Activated CD4-positive, alpha-beta T cell treated with anti-CD3 and anti-CD28 coated beads for 36 hours (primary cell): Measurements from ENCODE around the gene SLC6A12. TPM values are rescaled to one million over a fixed set of nuclear protein-coding genes. Genes with fewer than 3 reads are reported as not detected.
"Not testable (repeated sequence)": the region's sequence is repeated elsewhere in the genome, so short reads cannot be mapped to it uniquely, and the experiment has no call there.

Experiments
- ATAC-seq: fragments of 200-7000 bp; cut with Tn5 transposase; one replicate; pipeline ENCODE4 v1.10.0; 2021; ENCODE audit warnings: mild to moderate bottlenecking, moderate library complexity
- CTCF ChIA-PET: fragments of 350-600 bp; sonication (Branson Sonifier 250); formaldehyde crosslinking; loops from one replicate; lab custom pipeline; 2021; ENCODE audit warnings: antibody characterized with exemption; lab: Charles Lee
- POLR2A ChIA-PET: fragments of 350-600 bp; sonication (Branson Sonifier 250); formaldehyde crosslinking; loops from one replicate; lab custom pipeline; 2021; ENCODE audit warnings: antibody characterized with exemption, inconsistent platforms; lab: Charles Lee
- DNase-seq: peaks from one replicate; pipeline ENCODE4 v3.0.0-alpha.2; 2020
- H3K27ac Mint-ChIP-seq: one replicate; pipeline ENCODE4 v1.8.0; 2021; ENCODE audit warnings: mixed read lengths
- H3K27me3 Mint-ChIP-seq: one replicate; pipeline ENCODE4 v1.8.0; 2021; ENCODE audit warnings: mixed read lengths
- H3K36me3 Mint-ChIP-seq: one replicate; pipeline ENCODE4 v1.8.0; 2021; ENCODE audit warnings: low read depth, mixed read lengths
- H3K4me1 Mint-ChIP-seq: one replicate; pipeline ENCODE4 v1.8.0; 2021; ENCODE audit warnings: mixed read lengths
- H3K4me3 Mint-ChIP-seq: one replicate; pipeline ENCODE4 v1.8.0; 2021; ENCODE audit warnings: mild to moderate bottlenecking, moderate library complexity, mixed read lengths
- H3K9me3 Mint-ChIP-seq: one replicate; pipeline ENCODE4 v1.8.0; 2021; ENCODE audit warnings: low read depth, mixed read lengths
- intact Hi-C, 2 experiments: fragments of 100-400 bp; cut with DNase I in 1 of 2; cut with micrococcal nuclease in 1 of 2; formaldehyde crosslinking; loops; one replicate each; pipeline versions ENCODE4 v1.14.2 to v1.15.1; 2022 to 2024; cut with DNase I, micrococcal nuclease
- total RNA-seq, 2 experiments: library from RNA; stranded (reverse); gene quantifications; one replicate each; pipeline ENCODE4 v1.2.3, GENCODE V29; 2021

SLC6A12 gene
- total RNA-seq, 2 experiments from 2014 or later: 0.35 to 0.37 TPM

DNA sequence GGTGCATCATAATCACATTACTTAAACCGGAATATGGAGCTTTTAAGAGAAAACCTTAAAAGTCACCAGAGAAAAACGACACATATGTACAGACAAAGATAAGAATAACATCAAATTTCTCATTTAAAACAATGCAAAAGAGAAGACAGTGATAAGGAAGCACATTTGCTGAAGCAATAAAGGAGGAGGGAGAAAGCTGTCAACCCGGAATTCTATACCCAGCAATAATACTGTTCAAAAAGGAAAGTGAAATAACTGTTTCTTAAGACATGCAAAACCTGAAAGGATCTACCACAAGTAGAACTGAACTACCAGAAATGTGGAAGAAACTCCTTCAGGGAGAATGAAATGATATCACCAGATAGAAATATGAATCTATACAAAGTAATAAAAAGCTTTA, 33.3 kb upstream of the SLC6A12 start:
- intact Hi-C loops: no loop called here
- DNase-seq (no peak), ATAC-seq (no peak)
- Mint-ChIP-seq H3K4me3 (no peak overlapping the region), H3K27me3 (peaks cover 8% of the 10 kb centered on the region), H3K9me3 (peaks cover 10% of the 10 kb centered on the region), H3K36me3 (no peaks in the 10 kb centered on the region), H3K4me1 (no peaks in the 10 kb centered on the region), H3K27ac (no peak overlapping the region)
- CTCF ChIA-PET: interaction anchor here (0.7 kb wide), 1 partner anchor 117 kb away, joined by 3 read pairs; no protein-coding TSS in a partner anchor
- POLR2A ChIA-PET: no interaction called here

DNA sequence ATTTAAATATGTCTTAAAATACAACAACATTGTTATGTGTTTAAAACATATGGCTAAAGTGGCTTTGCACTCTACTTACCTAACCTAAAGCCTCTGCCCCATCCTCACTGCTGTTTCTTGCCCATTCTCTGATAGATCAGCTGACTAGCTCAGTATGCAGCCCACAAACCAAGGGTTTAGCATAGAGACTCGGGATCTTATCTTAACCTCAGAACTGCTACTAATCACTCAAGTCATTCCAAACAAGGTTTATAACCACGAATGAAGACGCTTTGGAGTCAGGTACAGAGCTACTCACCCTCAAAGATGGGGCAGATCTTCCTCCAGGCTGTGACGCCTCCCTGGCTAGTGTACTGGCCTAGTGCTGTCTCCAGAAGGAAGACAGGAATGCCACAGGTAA, 29.4 kb upstream of the SLC6A12 start:
- Mint-ChIP-seq H3K9me3 (peaks cover 10% of the 10 kb centered on the region), H3K36me3 (no peaks in the 10 kb centered on the region), H3K4me1 (no peaks in the 10 kb centered on the region), H3K27ac (no peak overlapping the region), H3K27me3 (peaks cover 13% of the 10 kb centered on the region), H3K4me3 (no peak overlapping the region)
- ChIA-PET CTCF (no interaction called here), POLR2A (no interaction called here)
- intact Hi-C loops: no loop called here
- ATAC-seq: no peak
- DNase-seq: no peak

- no peaks in the 10 kb centered on the region for H3K36me3 Mint-ChIP-seq
- CTCF ChIA-PET: no interaction called here
- POLR2A ChIA-PET: no interaction called here
These were observed 28.5 kb upstream of the SLC6A12 start for GRCh38 chr12:242496-242895.

DNA sequence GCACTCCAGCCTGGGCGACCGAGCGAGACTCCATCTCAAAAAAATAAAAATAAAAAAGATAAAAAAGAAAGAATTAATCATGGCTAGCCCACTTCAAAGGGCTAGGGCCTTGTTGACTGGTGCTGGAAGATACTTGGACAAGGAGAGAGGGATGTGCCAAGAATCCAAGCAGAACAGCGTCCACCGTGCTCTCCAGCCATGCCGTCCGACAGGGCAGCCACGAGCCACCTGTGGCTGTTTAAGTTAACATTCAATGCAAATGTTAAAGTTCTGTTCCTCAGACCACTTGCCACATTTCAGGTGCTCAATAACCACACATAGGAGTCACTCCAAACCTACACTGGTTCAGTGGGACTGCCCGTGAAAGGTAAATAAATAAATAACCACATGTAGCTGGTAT, 27.3 kb upstream of the SLC6A12 start:
- Mint-ChIP-seq H3K9me3 (peaks cover 3% of the 10 kb centered on the region), H3K36me3 (no peaks in the 10 kb centered on the region), H3K27ac (no peak overlapping the region), H3K4me1 (no peaks in the 10 kb centered on the region), H3K27me3 (peaks cover 11% of the 10 kb centered on the region), H3K4me3 (no peak overlapping the region)
- no peak for DNase-seq
- POLR2A ChIA-PET: no interaction called here
- no peak for ATAC-seq
- CTCF ChIA-PET: no interaction called here
- intact Hi-C loops: no loop called here

More at GRCh38 chr12:242496-242895, 28.5 kb upstream of the SLC6A12 start:
- ATAC-seq: no peak
- Mint-ChIP-seq H3K27me3 (peaks cover 13% of the 10 kb centered on the region), H3K4me1 (no peaks in the 10 kb centered on the region), H3K9me3 (peaks cover 6% of the 10 kb centered on the region), H3K4me3 (no peak overlapping the region), H3K27ac (no peak overlapping the region)
- intact Hi-C loops: no loop called here
- DNase-seq: no peak

DNA sequence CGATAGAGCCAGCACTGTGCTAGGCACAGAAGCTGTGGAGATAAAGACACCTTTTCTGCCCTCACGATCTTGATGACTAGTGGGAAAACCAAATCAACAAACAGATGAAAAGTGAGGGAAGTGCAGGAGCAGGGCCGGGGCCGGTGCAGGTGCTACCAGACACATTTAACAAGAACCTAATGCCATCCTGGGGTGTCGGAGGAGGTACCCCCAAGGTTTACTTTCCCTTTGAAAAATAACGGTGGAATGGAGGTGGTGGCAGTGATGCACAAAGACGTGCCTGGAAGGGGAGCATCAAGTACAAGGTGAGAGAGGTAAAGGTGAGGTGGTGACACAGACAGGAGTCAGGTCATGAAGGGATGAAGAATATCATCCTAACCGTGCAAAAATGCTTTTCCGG, 26.6 kb upstream of the SLC6A12 start:
- peaks cover 2% of the 10 kb centered on the region for H3K36me3 Mint-ChIP-seq
- peaks cover 10% of the 10 kb centered on the region for H3K9me3 Mint-ChIP-seq
- intact Hi-C loops: no loop called here
- POLR2A ChIA-PET: no interaction called here
- CTCF ChIA-PET: no interaction called here
- H3K27ac Mint-ChIP-seq: no peak overlapping the region
- no peak for ATAC-seq
- H3K27me3 Mint-ChIP-seq: peaks cover 11% of the 10 kb centered on the region
- no peaks in the 10 kb centered on the region for H3K4me1 Mint-ChIP-seq
- no peak for DNase-seq
- H3K4me3 Mint-ChIP-seq: no peak overlapping the region

- no peak for ATAC-seq
- CTCF ChIA-PET: no interaction called here
- no peak for DNase-seq
- intact Hi-C loops: no loop called here
- peaks cover 8% of the 10 kb centered on the region for H3K27me3 Mint-ChIP-seq
- peaks cover 15% of the 10 kb centered on the region for H3K9me3 Mint-ChIP-seq
- H3K27ac Mint-ChIP-seq: no peak overlapping the region
- POLR2A ChIA-PET: no interaction called here
- H3K4me1 Mint-ChIP-seq: no peaks in the 10 kb centered on the region
- no peak overlapping the region for H3K4me3 Mint-ChIP-seq
- peaks cover 2% of the 10 kb centered on the region for H3K36me3 Mint-ChIP-seq
These were observed 24.9 kb upstream of the SLC6A12 start for GRCh38 chr12:238736-239398.

GRCh38 chr12:238116-238515, 24.2 kb upstream of the SLC6A12 start:
- no peak for ATAC-seq
- Mint-ChIP-seq H3K9me3 (peaks cover 15% of the 10 kb centered on the region), H3K4me3 (no peak overlapping the region), H3K27ac (no peak overlapping the region), H3K4me1 (no peaks in the 10 kb centered on the region), H3K36me3 (peaks cover 2% of the 10 kb centered on the region), H3K27me3 (peaks cover 8% of the 10 kb centered on the region)
- CTCF ChIA-PET: no interaction called here
- intact Hi-C loops: no loop called here
- POLR2A ChIA-PET: no interaction called here
- no peak for DNase-seq

- no peak overlapping the region for H3K4me3 Mint-ChIP-seq
- CTCF ChIA-PET: interaction anchor here (1.2 kb wide), 1 partner anchor 33 kb away, joined by 4 read pairs; no protein-coding TSS in a partner anchor
- POLR2A ChIA-PET: no interaction called here
These were observed 23.3 kb upstream of the SLC6A12 start for GRCh38 chr12:237026-237815.

GRCh38 chr12:236445-236844, 22.5 kb upstream of the SLC6A12 start:
- intact Hi-C loops: no loop called here
- ATAC-seq: no peak
- no peak overlapping the region for H3K27ac Mint-ChIP-seq

More at GRCh38 chr12:237026-237815, 23.3 kb upstream of the SLC6A12 start:
- peaks cover 2% of the 10 kb centered on the region for H3K36me3 Mint-ChIP-seq
- intact Hi-C loops: no loop called here
- no peaks in the 10 kb centered on the region for H3K4me1 Mint-ChIP-seq
- no peak for DNase-seq
- peaks cover 5% of the 10 kb centered on the region for H3K27me3 Mint-ChIP-seq
- peaks cover 15% of the 10 kb centered on the region for H3K9me3 Mint-ChIP-seq
- ATAC-seq: no peak
- H3K27ac Mint-ChIP-seq: no peak overlapping the region

GRCh38 chr12:235967-236366, 22.0 kb upstream of the SLC6A12 start:
- H3K27me3 Mint-ChIP-seq, H3K4me3 Mint-ChIP-seq, POLR2A ChIA-PET, H3K36me3 Mint-ChIP-seq, DNase-seq, ATAC-seq, intact Hi-C loops, H3K27ac Mint-ChIP-seq, H3K4me1 Mint-ChIP-seq: not testable (repeated sequence)
- CTCF ChIA-PET: interaction anchor here (1.2 kb wide), 1 partner anchor 34 kb away, joined by 4 read pairs; no protein-coding TSS in a partner anchor
- H3K9me3 Mint-ChIP-seq: peaks cover 15% of the 10 kb centered on the region

More at GRCh38 chr12:236445-236844, 22.5 kb upstream of the SLC6A12 start:
- ChIA-PET CTCF (interaction anchor here (1.2 kb wide), 1 partner anchor 33 kb away, joined by 4 read pairs; no protein-coding TSS in a partner anchor), POLR2A (no interaction called here)
- Mint-ChIP-seq H3K9me3 (peaks cover 15% of the 10 kb centered on the region), H3K4me3 (no peak overlapping the region), H3K27me3 (peaks cover 3% of the 10 kb centered on the region), H3K4me1 (no peaks in the 10 kb centered on the region), H3K36me3 (peaks cover 2% of the 10 kb centered on the region)
- no peak for DNase-seq

DNA sequence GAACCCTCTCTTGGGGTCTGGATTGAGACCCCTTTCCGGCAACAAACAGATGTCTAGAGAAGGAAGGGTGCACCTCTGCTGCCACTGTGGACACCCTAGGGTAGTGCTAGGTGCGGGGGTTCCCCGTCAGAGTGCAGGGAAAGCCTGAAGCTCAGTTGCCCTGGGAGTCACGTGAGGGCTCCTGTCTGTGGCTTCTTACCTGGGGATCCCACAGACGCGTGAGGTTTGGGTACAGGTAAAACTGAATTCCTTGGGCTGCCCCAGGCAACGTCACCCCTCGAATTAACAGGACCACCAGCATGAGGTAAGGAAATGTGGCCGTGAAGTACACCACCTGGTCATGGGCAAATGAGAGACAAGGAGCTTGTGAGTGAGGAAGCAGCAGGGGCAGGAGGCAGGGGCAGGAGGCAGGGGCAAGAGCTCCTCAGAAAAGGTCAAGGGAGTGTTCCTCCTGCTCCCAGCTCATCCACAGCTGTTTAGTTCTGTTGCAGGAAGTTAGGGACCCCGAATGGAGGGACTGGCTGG, 21.0 kb upstream of the SLC6A12 start:
- intact Hi-C loops: no loop called here
- Mint-ChIP-seq H3K27me3 (peaks cover 3% of the 10 kb centered on the region), H3K27ac (no peak overlapping the region), H3K4me3 (no peak overlapping the region), H3K36me3 (peaks cover 2% of the 10 kb centered on the region), H3K4me1 (no peaks in the 10 kb centered on the region), H3K9me3 (peaks cover 15% of the 10 kb centered on the region)
- CTCF ChIA-PET: no interaction called here
- POLR2A ChIA-PET: no interaction called here
- no peak for DNase-seq
- no peak for ATAC-seq
